PC-9 (cell line): ENCODE measurements around the gene THAP10.

Experiments
- EZH2 ChIP-seq: fragments of 200-600 bp; sonication (generic); IDR thresholded peaks from 2 replicates; pipeline ENCODE4 v1.8.0; 2017; ENCODE audit warnings: antibody characterized with exemption, low read depth
- TF ChIP-seq, protein P1 (sequence below): fragments of 200-600 bp; sonication (generic); conservative IDR thresholded peaks from 2 replicates; pipeline ENCODE4 v1.6.1; 2017; ENCODE audit warnings: mixed run types, antibody characterized with exemption, mild to moderate bottlenecking, moderate library complexity

DNA sequence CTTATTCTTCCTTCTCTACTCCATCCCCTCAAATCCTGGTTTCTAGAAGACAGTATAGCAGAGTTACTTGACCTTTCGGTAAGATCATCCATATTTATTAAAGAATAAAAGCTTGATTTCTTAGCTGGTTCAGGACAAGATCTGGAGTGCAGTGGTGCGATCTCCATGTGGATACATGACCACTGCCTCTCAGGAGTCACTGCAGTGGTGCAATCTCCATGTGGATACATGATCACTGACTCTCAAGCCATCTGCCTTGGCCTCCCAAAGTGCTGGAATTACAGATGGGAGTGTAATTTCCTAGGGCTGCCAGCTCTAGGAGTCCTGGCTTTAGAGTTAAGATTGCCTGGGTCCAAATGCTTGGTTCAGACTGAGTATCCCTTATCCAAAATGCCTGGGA lies 54.8 kb downstream of the THAP10 start:
- TF ChIP-seq, protein P1, sequence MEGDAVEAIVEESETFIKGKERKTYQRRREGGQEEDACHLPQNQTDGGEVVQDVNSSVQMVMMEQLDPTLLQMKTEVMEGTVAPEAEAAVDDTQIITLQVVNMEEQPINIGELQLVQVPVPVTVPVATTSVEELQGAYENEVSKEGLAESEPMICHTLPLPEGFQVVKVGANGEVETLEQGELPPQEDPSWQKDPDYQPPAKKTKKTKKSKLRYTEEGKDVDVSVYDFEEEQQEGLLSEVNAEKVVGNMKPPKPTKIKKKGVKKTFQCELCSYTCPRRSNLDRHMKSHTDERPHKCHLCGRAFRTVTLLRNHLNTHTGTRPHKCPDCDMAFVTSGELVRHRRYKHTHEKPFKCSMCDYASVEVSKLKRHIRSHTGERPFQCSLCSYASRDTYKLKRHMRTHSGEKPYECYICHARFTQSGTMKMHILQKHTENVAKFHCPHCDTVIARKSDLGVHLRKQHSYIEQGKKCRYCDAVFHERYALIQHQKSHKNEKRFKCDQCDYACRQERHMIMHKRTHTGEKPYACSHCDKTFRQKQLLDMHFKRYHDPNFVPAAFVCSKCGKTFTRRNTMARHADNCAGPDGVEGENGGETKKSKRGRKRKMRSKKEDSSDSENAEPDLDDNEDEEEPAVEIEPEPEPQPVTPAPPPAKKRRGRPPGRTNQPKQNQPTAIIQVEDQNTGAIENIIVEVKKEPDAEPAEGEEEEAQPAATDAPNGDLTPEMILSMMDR = no peak
- TF ChIP-seq EZH2 = no peak
